ENCODE data around the gene ASCC2.

- TF ChIP-seq CTCF (conservative IDR thresholded peaks at IDR 0.05; ENCODE audit: low read depth, low read length) (no peak), POLR2A (IDR thresholded peaks at IDR 0.05; ENCODE audit: low read depth, low read length) (no peak), MAZ (IDR thresholded peaks at IDR 0.05; ENCODE audit: borderline replicate concordance, low read depth, low read length) (no peak), RAD21 (IDR thresholded peaks at IDR 0.05; ENCODE audit: low read length) (no peak), RCOR1 (IDR thresholded peaks at IDR 0.05; ENCODE audit: insufficient replicate concordance, low read length) (no peak)
Observed at GRCh38 chr22:29819501-29819900, 18.6 kb downstream of the ASCC2 start.

Measured in IMR-90 (cell line).